Neural cell (in vitro differentiated cells): ENCODE data around the gene MIEN1. TPM values are rescaled to one million over a fixed set of nuclear protein-coding genes. Genes with fewer than 3 reads are reported as not detected.

Experiments
- H2AFZ ChIP-seq: fragments of 200-600, 300-800 bp; sonication (generic), shearing (Covaris generic); 2 replicates; pipeline ENCODE4 v1.6.0; 2014; ENCODE audit warnings: low read depth, mild to moderate bottlenecking, antibody characterized with exemption, low read length, moderate library complexity
- H3F3A ChIP-seq: fragments of 200-600 bp; shearing (Covaris generic); 2 replicates; pipeline ENCODE4 v1.6.1; 2016; ENCODE audit warnings: mild to moderate bottlenecking, moderate library complexity, mixed read lengths, antibody characterized with exemption, low read length; ENCODE audit not compliant: insufficient read depth, poor library complexity, severe bottlenecking
- H3K27ac ChIP-seq: fragments of 200-600, 300-800 bp; sonication (generic), shearing (Covaris generic); 2 replicates; pipeline ENCODE4 v1.5.1; 2014; ENCODE audit warnings: mild to moderate bottlenecking, low read length, moderate library complexity
- H3K27me3 ChIP-seq: fragments of 300-800, 200-600 bp; sonication (generic), shearing (Covaris generic); 2 replicates; pipeline ENCODE4 v1.6.0; 2014; ENCODE audit warnings: mild to moderate bottlenecking, low read depth, low read length, moderate library complexity; ENCODE audit not compliant: insufficient read depth
- H3K36me3 ChIP-seq: fragments of 300-800, 200-600 bp; sonication (generic), shearing (Covaris generic); 2 replicates; pipeline ENCODE4 v1.5.1; 2014; ENCODE audit warnings: mild to moderate bottlenecking, antibody characterized with exemption, low read length, moderate library complexity; ENCODE audit not compliant: insufficient read depth
- H3K4me2 ChIP-seq: fragments of 300-800, 200-600 bp; sonication (generic), shearing (Covaris generic); 2 replicates; pipeline ENCODE4 v1.6.0; 2014; ENCODE audit warnings: mild to moderate bottlenecking, low read length
- H3K4me3 ChIP-seq: fragments of 300-800, 200-600 bp; sonication (generic), shearing (Covaris generic); 2 replicates; pipeline ENCODE4 v1.5.1; 2014; ENCODE audit warnings: mild to moderate bottlenecking, low read length, moderate library complexity
- H3K79me2 ChIP-seq: fragments of 200-600 bp; shearing (Covaris generic); replicated peaks from 2 replicates; pipeline ENCODE4 v1.6.0; 2014; ENCODE audit warnings: mild to moderate bottlenecking, low read length, moderate library complexity; ENCODE audit not compliant: insufficient read depth
- H3K9ac ChIP-seq: fragments of 300-800, 200-600 bp; sonication (generic), shearing (Covaris generic); 2 replicates; pipeline ENCODE4 v1.6.1; 2016; ENCODE audit warnings: mild to moderate bottlenecking, low read length, mixed read lengths
- H3K9me2 ChIP-seq: fragments of 200-600 bp; shearing (Covaris generic); 2 replicates; pipeline ENCODE4 v1.6.1; 2016; ENCODE audit warnings: mild to moderate bottlenecking, low read length, mixed read lengths; ENCODE audit not compliant: insufficient read depth
- H3K9me3 ChIP-seq: fragments of 200-600, 300-800 bp; sonication (generic), shearing (Covaris generic); 2 replicates; pipeline ENCODE4 v1.6.1; 2016; ENCODE audit warnings: mild to moderate bottlenecking, mixed run types, low read length, moderate library complexity, mixed read lengths
- H4K20me1 ChIP-seq: fragments of 200-600 bp; shearing (Covaris generic); 2 replicates; pipeline ENCODE4 v1.6.1; 2016; ENCODE audit warnings: mild to moderate bottlenecking, mixed run types; ENCODE audit not compliant: insufficient read depth
- EP300 ChIP-seq: fragments of 450-650 bp; conservative IDR thresholded peaks from 2 replicates; pipeline ENCODE4 v1.6.1; 2014; ENCODE audit warnings: antibody characterized with exemption, mild to moderate bottlenecking, moderate library complexity; ENCODE audit not compliant: poor library complexity, severe bottlenecking
- EZH2 ChIP-seq: fragments of 200-600, 300-800 bp; shearing (Covaris generic), sonication (generic); IDR thresholded peaks from 2 replicates; pipeline ENCODE4 v1.6.1; 2014; ENCODE audit warnings: antibody characterized with exemption, low read length, borderline replicate concordance, mild to moderate bottlenecking; ENCODE audit not compliant: insufficient read depth, poor library complexity, severe bottlenecking
- MXI1 ChIP-seq: fragments of 450-650 bp; conservative IDR thresholded peaks from 2 replicates; pipeline ENCODE4 v1.6.1; 2014; ENCODE audit warnings: antibody characterized with exemption, mild to moderate bottlenecking; ENCODE audit not compliant: poor library complexity, severe bottlenecking
- POLR2AphosphoS5 ChIP-seq: IDR thresholded peaks from 2 replicates; pipeline ENCODE4 v1.6.1; 2012
- RAD21 ChIP-seq: fragments of 450-650 bp; conservative IDR thresholded peaks from 2 replicates; pipeline ENCODE4 v1.6.1; 2014; ENCODE audit warnings: antibody characterized with exemption, mild to moderate bottlenecking, moderate library complexity
- SMC3 ChIP-seq: fragments of 450-650 bp; conservative IDR thresholded peaks from 2 replicates; pipeline ENCODE4 v1.6.1; 2014; ENCODE audit warnings: antibody characterized with exemption, mild to moderate bottlenecking, moderate library complexity; ENCODE audit not compliant: poor library complexity
- TAF1 ChIP-seq: IDR thresholded peaks from 2 replicates; pipeline ENCODE4 v1.6.1; 2012; ENCODE audit warnings: low read depth
- polyA plus RNA-seq: library from polyadenylated mRNA; depleted of rRNA; stranded (reverse); fragments of >200 nt; gene quantifications from 2 replicates; pipeline ENCODE4 v1.2.3, GENCODE V29; 2014
- TF ChIP-seq, protein P1 (sequence below): fragments of 450-650 bp; IDR thresholded peaks from 2 replicates; pipeline ENCODE4 v1.5.1; 2014; ENCODE audit warnings: antibody characterized with exemption, mild to moderate bottlenecking, moderate library complexity; ENCODE audit not compliant: poor library complexity, severe bottlenecking
- TF ChIP-seq, protein P2 (sequence below): IDR thresholded peaks from 2 replicates; pipeline ENCODE4 v1.6.1; 2012; ENCODE audit warnings: borderline replicate concordance

Gene MIEN1
- polyA plus RNA-seq, 1 donor from 2014 or later = 106 TPM

DNA sequence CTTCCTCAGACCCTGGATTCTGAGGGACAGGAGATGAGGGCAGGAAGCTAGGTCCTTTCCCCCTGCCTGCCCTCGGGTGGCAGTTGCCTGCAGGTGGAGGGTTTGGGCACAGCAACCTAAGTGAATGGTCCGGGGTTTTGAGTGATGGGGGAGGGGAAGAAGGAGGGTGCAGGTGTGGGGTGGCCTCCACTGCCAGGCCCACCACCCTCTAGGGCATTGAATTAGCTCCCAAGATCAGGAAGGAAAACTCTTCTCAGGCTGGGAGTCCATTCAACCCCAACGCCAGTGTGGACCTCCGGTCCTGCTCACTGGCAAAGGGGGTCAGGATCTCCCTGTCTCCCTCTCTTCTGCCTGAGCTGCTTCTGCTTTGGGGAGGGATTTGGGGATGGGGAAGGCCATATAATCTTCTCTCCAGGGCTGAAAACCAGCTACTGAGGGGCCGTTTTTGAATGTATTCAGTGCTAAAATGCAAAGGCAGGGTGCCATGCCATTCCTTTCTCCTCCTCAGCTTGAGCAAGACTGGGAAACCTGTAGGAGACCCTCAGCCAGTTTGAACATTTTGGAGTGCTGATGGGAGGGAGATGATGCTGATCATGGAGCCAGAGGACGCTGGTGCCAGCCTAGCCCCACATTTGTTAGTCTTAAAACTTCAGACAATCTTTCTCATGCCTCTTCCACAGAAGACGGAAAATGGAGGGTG is 26.2 kb upstream of the MIEN1 start:
- Histone ChIP-seq H2AFZ (no peak overlapping the region), H4K20me1 (no peaks in the 10 kb centered on the region), H3K27me3 (no peaks in the 10 kb centered on the region), H3K9me3 (no peaks in the 10 kb centered on the region), H3F3A (no peaks in the 10 kb centered on the region), H3K4me3 (no peak overlapping the region), H3K27ac (no peak overlapping the region), H3K36me3 (no peaks in the 10 kb centered on the region), H3K4me2 (no peak overlapping the region), H3K79me2 (no peaks in the 10 kb centered on the region), H3K9ac (no peak overlapping the region), H3K9me2 (no peaks in the 10 kb centered on the region)
- no peak for TF ChIP-seq RAD21
- no peak for TF ChIP-seq SMC3
- TF ChIP-seq TAF1 = no peak
- no peak for TF ChIP-seq MXI1
- no peak for TF ChIP-seq POLR2AphosphoS5
- TF ChIP-seq, protein P1, sequence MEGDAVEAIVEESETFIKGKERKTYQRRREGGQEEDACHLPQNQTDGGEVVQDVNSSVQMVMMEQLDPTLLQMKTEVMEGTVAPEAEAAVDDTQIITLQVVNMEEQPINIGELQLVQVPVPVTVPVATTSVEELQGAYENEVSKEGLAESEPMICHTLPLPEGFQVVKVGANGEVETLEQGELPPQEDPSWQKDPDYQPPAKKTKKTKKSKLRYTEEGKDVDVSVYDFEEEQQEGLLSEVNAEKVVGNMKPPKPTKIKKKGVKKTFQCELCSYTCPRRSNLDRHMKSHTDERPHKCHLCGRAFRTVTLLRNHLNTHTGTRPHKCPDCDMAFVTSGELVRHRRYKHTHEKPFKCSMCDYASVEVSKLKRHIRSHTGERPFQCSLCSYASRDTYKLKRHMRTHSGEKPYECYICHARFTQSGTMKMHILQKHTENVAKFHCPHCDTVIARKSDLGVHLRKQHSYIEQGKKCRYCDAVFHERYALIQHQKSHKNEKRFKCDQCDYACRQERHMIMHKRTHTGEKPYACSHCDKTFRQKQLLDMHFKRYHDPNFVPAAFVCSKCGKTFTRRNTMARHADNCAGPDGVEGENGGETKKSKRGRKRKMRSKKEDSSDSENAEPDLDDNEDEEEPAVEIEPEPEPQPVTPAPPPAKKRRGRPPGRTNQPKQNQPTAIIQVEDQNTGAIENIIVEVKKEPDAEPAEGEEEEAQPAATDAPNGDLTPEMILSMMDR = no peak
- TF ChIP-seq EZH2 = no peak

DNA sequence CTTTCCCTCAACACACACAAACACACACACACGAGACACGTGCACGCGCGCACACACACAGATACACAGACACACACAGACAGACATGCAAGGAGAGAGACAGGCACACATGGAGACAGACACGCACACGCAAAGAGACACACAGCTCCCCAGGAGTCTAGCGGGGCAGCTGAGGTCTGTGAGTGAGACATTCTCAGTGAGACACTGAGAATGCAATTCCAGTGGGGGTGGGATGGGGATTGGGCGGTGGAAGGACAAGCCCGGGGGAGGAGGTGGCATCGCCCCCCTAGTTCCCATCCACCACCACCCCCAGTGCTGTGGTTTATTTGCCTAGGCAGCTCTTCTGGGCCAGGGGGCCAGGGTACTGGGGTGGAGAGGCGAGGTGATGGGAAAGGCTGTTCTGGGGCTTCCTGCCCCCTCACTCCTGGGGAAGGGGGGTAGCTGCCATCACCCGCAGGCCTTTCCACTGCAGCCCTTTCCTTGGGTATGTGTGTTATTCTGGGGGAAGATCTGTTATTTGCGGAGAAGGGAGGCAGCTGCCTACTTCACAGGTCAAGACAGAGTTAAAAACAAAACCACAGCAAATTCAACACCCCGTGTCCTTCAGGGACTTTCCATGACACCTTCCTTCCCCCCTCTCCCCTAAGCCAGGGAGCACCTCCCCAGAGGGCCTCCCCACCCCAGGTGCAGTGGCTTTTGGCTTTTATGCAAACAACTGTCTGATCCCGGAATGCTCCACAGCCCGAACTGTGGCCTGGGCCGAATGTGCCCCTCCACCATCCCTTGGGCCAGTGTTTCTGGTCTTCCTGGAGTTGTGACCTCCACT is 25.4 kb upstream of the MIEN1 start:
- Histone ChIP-seq H3K27me3 (no peaks in the 10 kb centered on the region), H3F3A (no peaks in the 10 kb centered on the region), H4K20me1 (no peaks in the 10 kb centered on the region), H3K9ac (no peak overlapping the region), H3K79me2 (no peaks in the 10 kb centered on the region), H3K4me2 (no peak overlapping the region), H2AFZ (no peak overlapping the region), H3K9me2 (no peaks in the 10 kb centered on the region), H3K4me3 (no peak overlapping the region), H3K9me3 (no peaks in the 10 kb centered on the region), H3K36me3 (no peaks in the 10 kb centered on the region), H3K27ac (no peak overlapping the region)
- TF ChIP-seq EZH2 (no peak), SMC3 (no peak), TAF1 (no peak), MXI1 (no peak), EP300 (no peak), RAD21 (no peak), POLR2AphosphoS5 (no peak)
- TF ChIP-seq, protein P2, sequence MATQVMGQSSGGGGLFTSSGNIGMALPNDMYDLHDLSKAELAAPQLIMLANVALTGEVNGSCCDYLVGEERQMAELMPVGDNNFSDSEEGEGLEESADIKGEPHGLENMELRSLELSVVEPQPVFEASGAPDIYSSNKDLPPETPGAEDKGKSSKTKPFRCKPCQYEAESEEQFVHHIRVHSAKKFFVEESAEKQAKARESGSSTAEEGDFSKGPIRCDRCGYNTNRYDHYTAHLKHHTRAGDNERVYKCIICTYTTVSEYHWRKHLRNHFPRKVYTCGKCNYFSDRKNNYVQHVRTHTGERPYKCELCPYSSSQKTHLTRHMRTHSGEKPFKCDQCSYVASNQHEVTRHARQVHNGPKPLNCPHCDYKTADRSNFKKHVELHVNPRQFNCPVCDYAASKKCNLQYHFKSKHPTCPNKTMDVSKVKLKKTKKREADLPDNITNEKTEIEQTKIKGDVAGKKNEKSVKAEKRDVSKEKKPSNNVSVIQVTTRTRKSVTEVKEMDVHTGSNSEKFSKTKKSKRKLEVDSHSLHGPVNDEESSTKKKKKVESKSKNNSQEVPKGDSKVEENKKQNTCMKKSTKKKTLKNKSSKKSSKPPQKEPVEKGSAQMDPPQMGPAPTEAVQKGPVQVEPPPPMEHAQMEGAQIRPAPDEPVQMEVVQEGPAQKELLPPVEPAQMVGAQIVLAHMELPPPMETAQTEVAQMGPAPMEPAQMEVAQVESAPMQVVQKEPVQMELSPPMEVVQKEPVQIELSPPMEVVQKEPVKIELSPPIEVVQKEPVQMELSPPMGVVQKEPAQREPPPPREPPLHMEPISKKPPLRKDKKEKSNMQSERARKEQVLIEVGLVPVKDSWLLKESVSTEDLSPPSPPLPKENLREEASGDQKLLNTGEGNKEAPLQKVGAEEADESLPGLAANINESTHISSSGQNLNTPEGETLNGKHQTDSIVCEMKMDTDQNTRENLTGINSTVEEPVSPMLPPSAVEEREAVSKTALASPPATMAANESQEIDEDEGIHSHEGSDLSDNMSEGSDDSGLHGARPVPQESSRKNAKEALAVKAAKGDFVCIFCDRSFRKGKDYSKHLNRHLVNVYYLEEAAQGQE = no peak
- TF ChIP-seq, protein P1 = no peak
